Ishikawa (cell line): ENCODE results near the gene CDYL2.

ENCODE experiments used
- CEBPB ChIP-seq: IDR thresholded peaks from 2 replicates; pipeline ENCODE4 v1.6.1; 2012
- EP300 ChIP-seq: IDR thresholded peaks from 2 replicates; pipeline ENCODE4 v1.6.1; 2012; ENCODE audit warnings: borderline replicate concordance
- TAF1 ChIP-seq: IDR thresholded peaks from 2 replicates; pipeline ENCODE4 v1.6.1; 2012; ENCODE audit warnings: low read depth, mild to moderate bottlenecking
- YY1 ChIP-seq: IDR thresholded peaks from 2 replicates; pipeline ENCODE4 v1.6.1; 2012; ENCODE audit warnings: low read depth
- TF ChIP-seq, protein P1 (sequence below): IDR thresholded peaks from 2 replicates; pipeline ENCODE4 v1.6.1; 2012
- TF ChIP-seq, protein P2 (sequence below): IDR thresholded peaks from 2 replicates; pipeline ENCODE4 v1.6.1; 2012; ENCODE audit warnings: low read depth, mild to moderate bottlenecking

DNA sequence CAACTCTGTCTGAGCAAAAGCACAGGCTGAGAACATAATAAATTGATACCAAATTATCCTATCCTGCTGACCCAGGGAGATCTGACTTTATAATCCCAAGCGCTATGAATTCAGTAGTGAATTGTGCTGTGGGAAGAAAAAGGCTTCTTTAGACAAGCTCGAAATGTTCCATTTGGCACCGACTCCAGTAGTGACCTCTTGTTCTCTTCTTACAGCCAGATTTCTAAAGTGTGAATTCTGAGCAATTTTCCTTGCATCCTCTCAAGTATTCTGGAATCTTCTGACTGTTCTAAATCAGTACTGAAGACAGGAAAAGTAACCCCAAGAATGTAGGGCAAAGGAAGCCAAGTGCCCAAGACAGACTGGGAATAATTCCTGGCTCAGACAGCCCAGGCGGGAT is 58.2 kb downstream of the CDYL2 start:
- TF ChIP-seq CEBPB, result no peak
- TF ChIP-seq, protein P1, sequence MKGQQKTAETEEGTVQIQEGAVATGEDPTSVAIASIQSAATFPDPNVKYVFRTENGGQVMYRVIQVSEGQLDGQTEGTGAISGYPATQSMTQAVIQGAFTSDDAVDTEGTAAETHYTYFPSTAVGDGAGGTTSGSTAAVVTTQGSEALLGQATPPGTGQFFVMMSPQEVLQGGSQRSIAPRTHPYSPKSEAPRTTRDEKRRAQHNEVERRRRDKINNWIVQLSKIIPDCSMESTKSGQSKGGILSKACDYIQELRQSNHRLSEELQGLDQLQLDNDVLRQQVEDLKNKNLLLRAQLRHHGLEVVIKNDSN, result no peak
- TF ChIP-seq YY1, result no peak
- TF ChIP-seq EP300, result no peak
- TF ChIP-seq, protein P2, sequence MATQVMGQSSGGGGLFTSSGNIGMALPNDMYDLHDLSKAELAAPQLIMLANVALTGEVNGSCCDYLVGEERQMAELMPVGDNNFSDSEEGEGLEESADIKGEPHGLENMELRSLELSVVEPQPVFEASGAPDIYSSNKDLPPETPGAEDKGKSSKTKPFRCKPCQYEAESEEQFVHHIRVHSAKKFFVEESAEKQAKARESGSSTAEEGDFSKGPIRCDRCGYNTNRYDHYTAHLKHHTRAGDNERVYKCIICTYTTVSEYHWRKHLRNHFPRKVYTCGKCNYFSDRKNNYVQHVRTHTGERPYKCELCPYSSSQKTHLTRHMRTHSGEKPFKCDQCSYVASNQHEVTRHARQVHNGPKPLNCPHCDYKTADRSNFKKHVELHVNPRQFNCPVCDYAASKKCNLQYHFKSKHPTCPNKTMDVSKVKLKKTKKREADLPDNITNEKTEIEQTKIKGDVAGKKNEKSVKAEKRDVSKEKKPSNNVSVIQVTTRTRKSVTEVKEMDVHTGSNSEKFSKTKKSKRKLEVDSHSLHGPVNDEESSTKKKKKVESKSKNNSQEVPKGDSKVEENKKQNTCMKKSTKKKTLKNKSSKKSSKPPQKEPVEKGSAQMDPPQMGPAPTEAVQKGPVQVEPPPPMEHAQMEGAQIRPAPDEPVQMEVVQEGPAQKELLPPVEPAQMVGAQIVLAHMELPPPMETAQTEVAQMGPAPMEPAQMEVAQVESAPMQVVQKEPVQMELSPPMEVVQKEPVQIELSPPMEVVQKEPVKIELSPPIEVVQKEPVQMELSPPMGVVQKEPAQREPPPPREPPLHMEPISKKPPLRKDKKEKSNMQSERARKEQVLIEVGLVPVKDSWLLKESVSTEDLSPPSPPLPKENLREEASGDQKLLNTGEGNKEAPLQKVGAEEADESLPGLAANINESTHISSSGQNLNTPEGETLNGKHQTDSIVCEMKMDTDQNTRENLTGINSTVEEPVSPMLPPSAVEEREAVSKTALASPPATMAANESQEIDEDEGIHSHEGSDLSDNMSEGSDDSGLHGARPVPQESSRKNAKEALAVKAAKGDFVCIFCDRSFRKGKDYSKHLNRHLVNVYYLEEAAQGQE, result no peak
- TF ChIP-seq TAF1, result no peak
